ENCODE measurements around the gene NBAS. TPM values are rescaled to one million over a fixed set of nuclear protein-coding genes. Genes with fewer than 3 reads are reported as not detected.

The NBAS gene
- total and polyA plus RNA-seq, 9 of the 15 experiments (the other 6 are each of a cell fraction or from before 2014, with no cell fraction given) = 15.3 to 94.4 (median 69.9) TPM

- TF ChIP-seq POLR2AphosphoS2 (IDR thresholded peaks at IDR 0.05; ENCODE audit: low read length) = no peak
- peak; percentile 63 for TF ChIP-seq PYGO2 (tag; IDR thresholded peaks at IDR 0.05)
- no peak for TF ChIP-seq SAFB2 (IDR thresholded peaks at IDR 0.05; ENCODE audit: borderline replicate concordance, low read depth, low read length, severe bottlenecking)
- TF ChIP-seq ZNF699 (CRISPR knock-in tag; IDR thresholded peaks at IDR 0.05; ENCODE audit: insufficient replicate concordance) = no peak
- no peak for TF ChIP-seq TRIM25 (IDR thresholded peaks at IDR 0.05; ENCODE audit: borderline replicate concordance)
- no peak for TF ChIP-seq U2AF1 (optimal IDR thresholded peaks at IDR 0.05; ENCODE audit: low read depth, low read length)
- no peak for TF ChIP-seq ETV5 (CRISPR knock-in tag; IDR thresholded peaks at IDR 0.05; ENCODE audit: low read depth)
- TF ChIP-seq HINFP (tag; conservative IDR thresholded peaks at IDR 0.05; ENCODE audit: low read depth) = 0 out of 2 replicates have a peak, but pooled peaks have one; percentile 26
- no peak for TF ChIP-seq SREBF1 (IDR thresholded peaks at IDR 0.05; ENCODE audit: borderline replicate concordance, low read depth, low read length)
- no peak for TF ChIP-seq COPS2 (conservative IDR thresholded peaks at IDR 0.05)
- TF ChIP-seq ZNF384 (IDR thresholded peaks at IDR 0.05; ENCODE audit: low read depth, low read length) = no peak
- no peak for TF ChIP-seq FOXP4 (CRISPR knock-in tag; IDR thresholded peaks at IDR 0.05; ENCODE audit: borderline replicate concordance)
- no peak for TF ChIP-seq CHAMP1 (IDR thresholded peaks at IDR 0.05)
- no peak; the same call in 1 of the 2 replicates for TF ChIP-seq ZNF584 (CRISPR knock-in tag; IDR thresholded peaks at IDR 0.05; ENCODE audit: low read depth)
- no peak for TF ChIP-seq SLC30A9 (CRISPR knock-in tag; IDR thresholded peaks at IDR 0.05)
- no peak for TF ChIP-seq PREB (CRISPR knock-in tag; IDR thresholded peaks at IDR 0.05)
- TF ChIP-seq ZNF347 (CRISPR knock-in tag; IDR thresholded peaks at IDR 0.05; ENCODE audit: low read depth) = no peak
- TF ChIP-seq LARP7 (IDR thresholded peaks at IDR 0.05) = no peak
Observed at GRCh38 chr2:15556311-15556930, 4.7 kb downstream of the NBAS start (continued).

Data from K562 (cell line).